Measurements from ENCODE around the gene NHERF1.

The NHERF1 gene

DNA sequence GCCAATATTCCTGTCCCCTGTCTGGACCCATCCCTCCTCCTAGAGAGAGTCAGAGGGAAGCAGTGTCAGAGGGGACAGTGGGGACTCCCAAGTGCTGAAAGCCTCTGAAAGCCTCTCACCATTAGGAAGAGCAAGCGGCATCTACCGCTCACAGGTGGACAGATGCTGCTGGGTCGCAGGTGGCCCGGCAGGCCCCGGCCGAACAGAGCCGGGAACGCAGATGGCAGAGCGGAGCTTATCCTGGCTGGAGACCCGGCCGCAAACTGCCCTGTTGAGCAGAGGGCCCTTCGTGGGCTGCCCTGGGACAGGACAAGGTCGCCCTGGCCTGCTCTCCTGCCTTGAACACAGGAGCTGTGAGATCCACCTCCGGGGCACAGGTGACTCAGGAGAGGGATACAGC, 50.7 kb downstream of the NHERF1 start:
- peak; percentile 72 for DNase-seq
- TF ChIP-seq, protein P1, sequence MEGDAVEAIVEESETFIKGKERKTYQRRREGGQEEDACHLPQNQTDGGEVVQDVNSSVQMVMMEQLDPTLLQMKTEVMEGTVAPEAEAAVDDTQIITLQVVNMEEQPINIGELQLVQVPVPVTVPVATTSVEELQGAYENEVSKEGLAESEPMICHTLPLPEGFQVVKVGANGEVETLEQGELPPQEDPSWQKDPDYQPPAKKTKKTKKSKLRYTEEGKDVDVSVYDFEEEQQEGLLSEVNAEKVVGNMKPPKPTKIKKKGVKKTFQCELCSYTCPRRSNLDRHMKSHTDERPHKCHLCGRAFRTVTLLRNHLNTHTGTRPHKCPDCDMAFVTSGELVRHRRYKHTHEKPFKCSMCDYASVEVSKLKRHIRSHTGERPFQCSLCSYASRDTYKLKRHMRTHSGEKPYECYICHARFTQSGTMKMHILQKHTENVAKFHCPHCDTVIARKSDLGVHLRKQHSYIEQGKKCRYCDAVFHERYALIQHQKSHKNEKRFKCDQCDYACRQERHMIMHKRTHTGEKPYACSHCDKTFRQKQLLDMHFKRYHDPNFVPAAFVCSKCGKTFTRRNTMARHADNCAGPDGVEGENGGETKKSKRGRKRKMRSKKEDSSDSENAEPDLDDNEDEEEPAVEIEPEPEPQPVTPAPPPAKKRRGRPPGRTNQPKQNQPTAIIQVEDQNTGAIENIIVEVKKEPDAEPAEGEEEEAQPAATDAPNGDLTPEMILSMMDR (IDR thresholded peaks at IDR 0.05; ENCODE audit: low read depth, low read length), result no peak
- Histone ChIP-seq H3K27me3 (ENCODE audit: insufficient read depth, low read depth, severe bottlenecking) (no peaks in the 10 kb centered on the region), H3K36me3 (peaks cover 65% of the 10 kb centered on the region), H3K4me3 (ENCODE audit: low read depth, low read length) (no peak overlapping the region), H3K9me3 (ENCODE audit: severe bottlenecking) (no peaks in the 10 kb centered on the region), H3K27ac (peak overlapping the region; percentile 24; the same call in 1 of the 2 replicates)

DNA sequence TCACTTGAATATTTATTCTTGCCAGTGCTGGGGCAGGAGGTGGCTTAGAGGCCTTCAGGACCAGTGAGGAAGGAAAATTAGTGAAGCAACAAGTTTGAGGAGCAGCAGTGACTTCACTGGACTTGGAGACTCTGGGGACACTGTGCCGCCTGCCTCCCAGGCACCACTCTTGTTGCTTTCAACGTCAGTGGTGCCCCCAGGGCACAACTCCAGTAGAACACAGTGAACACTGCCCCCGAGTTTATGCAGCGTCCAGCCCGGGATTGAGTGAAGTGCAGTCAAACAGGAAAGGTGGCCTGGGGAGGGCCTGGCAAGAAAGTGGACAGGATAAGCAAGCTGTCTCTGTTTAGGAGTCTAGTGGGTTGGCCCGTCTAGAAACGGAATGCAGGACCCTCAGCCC, 52.1 kb downstream of the NHERF1 start:
- Histone ChIP-seq H3K36me3 (peaks cover 62% of the 10 kb centered on the region), H3K27me3 (ENCODE audit: insufficient read depth, low read depth, severe bottlenecking) (no peaks in the 10 kb centered on the region), H3K9me3 (ENCODE audit: severe bottlenecking) (no peaks in the 10 kb centered on the region), H3K4me3 (ENCODE audit: low read depth, low read length) (no peak overlapping the region), H3K27ac (no peak overlapping the region)
- DNase-seq, result no peak
- TF ChIP-seq, protein P1 (IDR thresholded peaks at IDR 0.05; ENCODE audit: low read depth, low read length), result no peak

DNA sequence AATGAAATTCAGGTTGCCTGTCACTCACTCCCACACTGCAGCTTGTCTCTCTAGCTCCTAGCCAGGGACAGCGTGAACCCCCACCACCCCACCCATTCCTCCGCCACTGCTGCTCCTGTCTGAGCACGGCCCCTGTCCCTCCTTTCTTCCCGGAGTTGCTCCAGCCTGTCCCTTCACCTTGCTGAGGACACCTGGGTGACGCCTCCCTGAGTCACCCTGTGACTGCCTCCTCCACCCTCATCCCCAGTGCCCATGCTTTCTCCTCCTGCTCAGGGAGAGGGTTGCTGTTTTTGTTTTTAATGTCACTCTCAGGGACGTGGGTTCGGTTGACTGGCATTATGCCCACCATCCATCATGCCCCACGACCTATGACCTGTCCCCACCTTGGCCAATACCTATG, 53.5 kb downstream of the NHERF1 start:
- TF ChIP-seq, protein P1 (IDR thresholded peaks at IDR 0.05; ENCODE audit: low read depth, low read length), result no peak
- Histone ChIP-seq H3K36me3 (peaks cover 52% of the 10 kb centered on the region), H3K9me3 (ENCODE audit: severe bottlenecking) (no peaks in the 10 kb centered on the region), H3K4me3 (ENCODE audit: low read depth, low read length) (no peak overlapping the region), H3K27me3 (ENCODE audit: insufficient read depth, low read depth, severe bottlenecking) (no peaks in the 10 kb centered on the region), H3K27ac (peak overlapping the region; percentile 29)
- DNase-seq, result no peak

DNA sequence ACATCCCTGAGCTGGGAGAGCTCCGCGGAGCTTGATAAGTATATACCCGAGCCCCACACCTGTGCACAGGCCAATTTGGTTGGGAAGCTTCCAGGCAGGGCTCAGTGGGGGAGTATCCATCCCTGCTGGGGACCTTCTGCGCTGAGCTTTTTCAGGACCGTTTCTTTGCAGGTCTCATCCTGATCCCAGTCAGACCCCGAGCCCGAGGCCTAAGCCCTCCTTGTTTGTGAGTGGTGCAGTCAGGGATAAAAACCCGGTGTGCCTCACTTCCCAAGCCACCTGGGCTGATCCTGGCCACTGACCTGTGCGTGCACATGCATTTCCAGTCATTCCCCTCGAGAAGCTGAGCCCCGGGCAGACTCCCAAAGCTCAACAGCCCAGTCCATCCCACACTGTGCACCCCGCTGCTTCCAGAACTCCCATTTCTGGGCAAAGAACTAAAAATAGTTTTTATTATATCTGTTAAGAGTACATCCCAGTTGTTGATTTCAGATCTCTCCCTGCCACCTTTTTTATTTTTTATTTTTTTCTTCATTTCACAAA, 55.0 kb downstream of the NHERF1 start:
- H3K4me3 ChIP-seq (ENCODE audit: low read depth, low read length), result no peak overlapping the region
- peaks cover 54% of the 10 kb centered on the region for H3K36me3 ChIP-seq

DNA sequence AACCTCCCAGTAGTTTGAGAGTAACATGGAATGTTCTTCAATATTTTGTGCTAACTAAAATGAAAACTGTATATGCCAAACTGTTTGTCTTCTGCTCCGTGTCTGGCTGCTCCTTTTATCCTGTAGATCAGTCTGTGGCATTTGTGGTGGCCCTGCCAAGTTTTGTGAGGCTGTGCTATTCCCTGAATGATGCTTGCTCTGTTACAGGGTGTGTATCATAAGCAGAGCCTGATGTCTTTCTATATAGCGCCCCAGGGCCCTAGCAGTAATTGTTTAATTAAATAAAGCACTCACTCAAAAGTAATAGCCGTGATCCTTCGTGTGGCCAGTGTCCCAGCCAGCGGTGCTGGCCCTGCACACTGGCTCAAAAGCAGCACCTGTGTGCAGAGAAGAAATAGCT, 55.5 kb downstream of the NHERF1 start:
- Histone ChIP-seq H3K36me3 (peaks cover 51% of the 10 kb centered on the region), H3K4me3 (ENCODE audit: low read depth, low read length) (no peak overlapping the region), H3K27ac (no peak overlapping the region), H3K27me3 (ENCODE audit: insufficient read depth, low read depth, severe bottlenecking) (no peaks in the 10 kb centered on the region), H3K9me3 (ENCODE audit: severe bottlenecking) (no peaks in the 10 kb centered on the region)
- no peak for DNase-seq
- TF ChIP-seq, protein P1 (IDR thresholded peaks at IDR 0.05; ENCODE audit: low read depth, low read length), result no peak

More for the DNA sequence above, 55.0 kb downstream of the NHERF1 start:
- TF ChIP-seq, protein P1 (IDR thresholded peaks at IDR 0.05; ENCODE audit: low read depth, low read length), result no peak
- H3K9me3 ChIP-seq (ENCODE audit: severe bottlenecking), result no peaks in the 10 kb centered on the region
- H3K27me3 ChIP-seq (ENCODE audit: insufficient read depth, low read depth, severe bottlenecking), result no peaks in the 10 kb centered on the region
- H3K27ac ChIP-seq, result no peak overlapping the region
- no peak for DNase-seq

DNA sequence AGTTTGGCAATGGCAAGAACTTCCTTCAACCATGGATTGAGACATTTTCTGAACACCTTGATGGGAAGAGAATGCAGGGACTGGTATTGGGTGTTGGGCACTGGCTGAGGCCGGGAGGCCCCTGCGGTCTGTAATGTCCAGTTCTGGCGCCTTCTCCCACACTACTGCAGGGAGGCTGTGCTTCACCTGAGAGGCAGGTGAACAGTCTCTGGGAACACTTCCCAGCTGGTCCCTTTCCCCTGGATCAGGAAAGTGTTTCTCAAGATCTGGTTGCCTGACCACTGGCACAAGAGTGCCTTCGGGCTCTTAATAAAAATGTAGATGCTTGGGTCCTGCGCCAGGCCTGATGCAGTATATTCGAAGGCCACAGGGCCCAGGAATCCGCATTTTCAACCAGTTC, 56.3 kb downstream of the NHERF1 start:
- Histone ChIP-seq H3K27ac (no peak overlapping the region), H3K4me3 (ENCODE audit: low read depth, low read length) (no peak overlapping the region), H3K27me3 (ENCODE audit: insufficient read depth, low read depth, severe bottlenecking) (no peaks in the 10 kb centered on the region), H3K9me3 (ENCODE audit: severe bottlenecking) (no peaks in the 10 kb centered on the region), H3K36me3 (peaks cover 45% of the 10 kb centered on the region)
- DNase-seq, result no peak
- TF ChIP-seq, protein P1 (IDR thresholded peaks at IDR 0.05; ENCODE audit: low read depth, low read length), result no peak

Data from WERI-Rb-1 (cell line).